ENCODE results near the gene MED27. TPM values are rescaled to one million over a fixed set of nuclear protein-coding genes. Genes with fewer than 3 reads are reported as not detected.

The MED27 gene
- total RNA-seq, 4 donors from 2014 or later: 12.9 to 21.8 (median 20.0) TPM

- H3K4me1 ChIP-seq: no peaks in the 10 kb centered on the region
- TF ChIP-seq EP300 (IDR thresholded peaks at IDR 0.05) (no peak), CTCF (IDR thresholded peaks at IDR 0.05) (no peak), POLR2A (IDR thresholded peaks at IDR 0.05; ENCODE audit: low read depth) (no peak), POLR2AphosphoS5 (IDR thresholded peaks at IDR 0.05) (no peak)
- no peaks in the 10 kb centered on the region for H3K9me3 ChIP-seq
- intact Hi-C loops (cut with DNase I): no loop called here
- WGBS: 89% methylated on average over 6 of the region's 10 CpGs
- no peaks in the 10 kb centered on the region for H3K27me3 ChIP-seq
- DNase-seq (ENCODE audit: extremely low spot score): no peak
- H3K27ac ChIP-seq (replicated peaks in 1 of 4): no peak overlapping the region
- H3K36me3 ChIP-seq: peaks cover 0 to 25% (median 15%) of the 10 kb centered on the region in 4 donors
- no peak overlapping the region for H3K4me3 ChIP-seq
These were observed 210.9 kb downstream of the MED27 start for GRCh38 chr9:131868766-131869165.

GRCh38 chr9:131867611-131868192 lies 212.0 kb downstream of the MED27 start:
- Histone ChIP-seq H3K27me3 (no peaks in the 10 kb centered on the region), H3K36me3 (peaks cover 1 to 27% (median 13%) of the 10 kb centered on the region in 4 donors), H3K27ac (replicated peaks in 1 of 4) (no peak overlapping the region), H3K9me3 (no peaks in the 10 kb centered on the region), H3K4me1 (no peaks in the 10 kb centered on the region), H3K4me3 (no peak overlapping the region)
- 90% methylated on average over 5 of the region's 6 CpGs for WGBS
- TF ChIP-seq CTCF (IDR thresholded peaks at IDR 0.05): no peak
- TF ChIP-seq EP300 (IDR thresholded peaks at IDR 0.05): no peak
- TF ChIP-seq POLR2AphosphoS5 (IDR thresholded peaks at IDR 0.05): no peak
- no peak for TF ChIP-seq POLR2A (IDR thresholded peaks at IDR 0.05; ENCODE audit: low read depth)
- no peak for DNase-seq (ENCODE audit: extremely low spot score)
- intact Hi-C loops (cut with DNase I): no loop called here

GRCh38 chr9:131865446-131866195 lies 214.0 kb downstream of the MED27 start:
- 89% methylated on average over 9 of the region's 10 CpGs for WGBS
- H3K4me1 ChIP-seq: no peaks in the 10 kb centered on the region
- H3K4me3 ChIP-seq: no peak overlapping the region
- intact Hi-C loops (cut with DNase I): no loop called here
- H3K27ac ChIP-seq (replicated peaks in 1 of 4): no peak overlapping the region
- no peak for DNase-seq (ENCODE audit: extremely low spot score)
- peaks cover 9 to 38% (median 20%) of the 10 kb centered on the region in 4 donors for H3K36me3 ChIP-seq
- no peaks in the 10 kb centered on the region for H3K27me3 ChIP-seq
- no peaks in the 10 kb centered on the region for H3K9me3 ChIP-seq
- TF ChIP-seq POLR2A (IDR thresholded peaks at IDR 0.05; ENCODE audit: low read depth): no peak
- no peak for TF ChIP-seq EP300 (IDR thresholded peaks at IDR 0.05)
- no peak for TF ChIP-seq POLR2AphosphoS5 (IDR thresholded peaks at IDR 0.05)
- TF ChIP-seq CTCF (IDR thresholded peaks at IDR 0.05): no peak

GRCh38 chr9:131864531-131864930 lies 215.1 kb downstream of the MED27 start:
- H3K9me3 ChIP-seq: no peaks in the 10 kb centered on the region
- intact Hi-C loops (cut with DNase I): no loop called here
- TF ChIP-seq POLR2A (IDR thresholded peaks at IDR 0.05; ENCODE audit: low read depth) (no peak), POLR2AphosphoS5 (IDR thresholded peaks at IDR 0.05) (no peak), CTCF (IDR thresholded peaks at IDR 0.05) (no peak), EP300 (IDR thresholded peaks at IDR 0.05) (no peak)
- no peak for DNase-seq (ENCODE audit: extremely low spot score)
- no peaks in the 10 kb centered on the region for H3K27me3 ChIP-seq
- H3K4me3 ChIP-seq: no peak overlapping the region
- peaks cover 11 to 48% (median 29%) of the 10 kb centered on the region in 4 donors for H3K36me3 ChIP-seq
- 94% methylated on average over 14 of the region's 14 CpGs for WGBS
- no peak overlapping the region for H3K27ac ChIP-seq (replicated peaks in 1 of 4)
- H3K4me1 ChIP-seq: no peaks in the 10 kb centered on the region
